Smooth muscle cell (in vitro differentiated cells): ENCODE data around the gene RAB35. TPM values are rescaled to one million over a fixed set of nuclear protein-coding genes. Genes with fewer than 3 reads are reported as not detected.

Experiments
- DNase-seq: peaks from one replicate; lab custom pipeline; 2025; ENCODE audit not compliant: unreplicated experiment; lab: John Stamatoyannopoulos, UW
- H2AFZ ChIP-seq: fragments of 200-600 bp; sonication (generic); 2 replicates; pipeline ENCODE4 v1.6.0; 2016; ENCODE audit warnings: antibody characterized with exemption, low read depth, mild to moderate bottlenecking
- H3F3A ChIP-seq: fragments of 200-600 bp; sonication (generic); 2 replicates; pipeline ENCODE4 v1.6.0; 2017; ENCODE audit warnings: antibody characterized with exemption, low read depth
- H3K27ac ChIP-seq: fragments of 200-600 bp; sonication (generic); 2 replicates; pipeline ENCODE4 v1.5.1; 2016; ENCODE audit warnings: low read depth, mild to moderate bottlenecking
- H3K27me3 ChIP-seq: fragments of 200-600 bp; sonication (generic); 2 replicates; pipeline ENCODE4 v1.6.1; 2016; ENCODE audit warnings: low read depth, mild to moderate bottlenecking
- H3K36me3 ChIP-seq: fragments of 200-600 bp; sonication (generic); 2 replicates; pipeline ENCODE4 v1.5.1; 2016; ENCODE audit warnings: low read depth
- H3K4me1 ChIP-seq: fragments of 200-600 bp; sonication (generic); 2 replicates; pipeline ENCODE4 v1.5.1; 2016; ENCODE audit warnings: low read depth
- H3K4me2 ChIP-seq: fragments of 200-600 bp; sonication (generic); 2 replicates; pipeline ENCODE4 v1.6.0; 2016; ENCODE audit warnings: mild to moderate bottlenecking
- H3K4me3 ChIP-seq: fragments of 200-600 bp; sonication (generic); 2 replicates; pipeline ENCODE4 v1.5.1; 2016; ENCODE audit warnings: mild to moderate bottlenecking
- H3K79me2 ChIP-seq: fragments of 200-600 bp; sonication (generic); 2 replicates; pipeline ENCODE4 v1.6.0; 2016; ENCODE audit warnings: low read depth, mild to moderate bottlenecking
- H3K9ac ChIP-seq: fragments of 200-600 bp; sonication (generic); 2 replicates; pipeline ENCODE4 v1.6.0; 2016; ENCODE audit warnings: low read depth
- H3K9me3 ChIP-seq: fragments of 200-600 bp; sonication (generic); replicated peaks from 2 replicates; pipeline ENCODE4 v1.5.1; 2016; ENCODE audit warnings: low read depth
- H4K20me1 ChIP-seq: fragments of 200-600 bp; sonication (generic); 2 replicates; pipeline ENCODE4 v1.6.0; 2016; ENCODE audit warnings: low read depth
- CTCF ChIP-seq: fragments of 200-600 bp; sonication (generic); IDR thresholded peaks from 2 replicates; pipeline ENCODE4 v1.5.1; 2017; ENCODE audit warnings: borderline replicate concordance, mild to moderate bottlenecking, antibody characterized with exemption; ENCODE audit not compliant: insufficient read depth, poor library complexity, severe bottlenecking
- WGBS: methylation state at CpG from one replicate; pipeline ENCODE4 v1.1.7; 2016; ENCODE audit warnings: low lambda C conversion rate; 5-methylcytosine and 5-hydroxymethylcytosine counted together
- polyA plus RNA-seq: library from polyadenylated mRNA; unstranded; fragments of >200 nt; fragmentation: Nextera tagmentation; extraction: Ambion mirVana; gene quantifications from 2 replicates; pipeline ENCODE4 v1.2.1, GENCODE V29; 2016
- total RNA-seq: library from RNA; depleted of rRNA; stranded (reverse); fragments of >200 nt; gene quantifications from 2 replicates; pipeline ENCODE4 v1.2.3, GENCODE V29; 2014

The RAB35 gene
- total and polyA plus RNA-seq, 2 experiments from 2014 or later, result 19.1 to 19.3 TPM

GRCh38 chr12:120101617-120102016 lies 14.9 kb downstream of the RAB35 start:
- H3K79me2 ChIP-seq, result peaks cover 50% of the 10 kb centered on the region
- no peak overlapping the region for H3K9ac ChIP-seq
- H3K4me3 ChIP-seq, result no peak overlapping the region
- peaks cover 84% of the 10 kb centered on the region for H4K20me1 ChIP-seq
- no peak overlapping the region for H3K27ac ChIP-seq
- no peaks in the 10 kb centered on the region for H3K36me3 ChIP-seq
- no peaks in the 10 kb centered on the region for H3K9me3 ChIP-seq
- no peaks in the 10 kb centered on the region for H3K4me1 ChIP-seq
- no peak overlapping the region for H2AFZ ChIP-seq
- no peak for DNase-seq
- no peaks in the 10 kb centered on the region for H3F3A ChIP-seq
- H3K27me3 ChIP-seq, result no peaks in the 10 kb centered on the region
- no peak for TF ChIP-seq CTCF
- 79% methylated on average over 13 of the region's 13 CpGs for WGBS
- no peak overlapping the region for H3K4me2 ChIP-seq

- Histone ChIP-seq H3K79me2 (peaks cover 46% of the 10 kb centered on the region), H4K20me1 (peaks cover 79% of the 10 kb centered on the region), H3K9me3 (no peaks in the 10 kb centered on the region), H3F3A (no peaks in the 10 kb centered on the region), H3K4me2 (no peak overlapping the region), H3K27ac (no peak overlapping the region), H3K27me3 (no peaks in the 10 kb centered on the region), H3K4me3 (no peak overlapping the region), H3K4me1 (no peaks in the 10 kb centered on the region), H3K9ac (no peak overlapping the region), H3K36me3 (no peaks in the 10 kb centered on the region), H2AFZ (no peak overlapping the region)
- TF ChIP-seq CTCF, result no peak
- DNase-seq, result no peak
- WGBS, result 94% methylated on average over 11 of the region's 11 CpGs
Observed at GRCh38 chr12:120101182-120101581, 15.4 kb downstream of the RAB35 start.

DNA sequence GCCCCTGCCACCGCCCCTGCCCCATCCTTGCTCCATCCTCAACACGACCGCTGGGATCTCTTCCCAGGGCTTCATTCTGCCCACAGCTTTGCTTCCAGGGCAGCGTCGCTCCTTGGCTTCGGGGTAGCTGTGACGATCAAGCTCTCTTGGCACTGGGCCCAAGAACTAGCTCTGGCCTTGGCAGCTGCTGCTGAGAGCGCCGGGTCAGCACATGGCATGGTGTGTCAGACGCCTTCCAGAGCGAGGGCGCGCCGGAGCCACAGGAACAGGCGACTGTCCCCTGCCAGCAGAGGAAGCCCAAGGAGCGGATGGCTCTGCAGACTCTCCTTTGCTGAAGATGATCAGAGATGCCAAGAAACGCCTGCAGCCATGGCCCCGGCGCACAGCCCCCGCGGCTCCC lies 15.9 kb downstream of the RAB35 start:
- Histone ChIP-seq H3K4me2 (no peak overlapping the region), H2AFZ (no peak overlapping the region), H3K9ac (no peak overlapping the region), H3K4me3 (no peak overlapping the region), H3K9me3 (no peaks in the 10 kb centered on the region), H3K36me3 (no peaks in the 10 kb centered on the region), H3K27me3 (no peaks in the 10 kb centered on the region), H3K79me2 (peaks cover 42% of the 10 kb centered on the region), H3K4me1 (no peaks in the 10 kb centered on the region), H3F3A (no peaks in the 10 kb centered on the region), H4K20me1 (peaks cover 75% of the 10 kb centered on the region), H3K27ac (no peak overlapping the region)
- no peak for DNase-seq
- WGBS, result 92% methylated on average over 21 of the region's 21 CpGs
- no peak for TF ChIP-seq CTCF

DNA sequence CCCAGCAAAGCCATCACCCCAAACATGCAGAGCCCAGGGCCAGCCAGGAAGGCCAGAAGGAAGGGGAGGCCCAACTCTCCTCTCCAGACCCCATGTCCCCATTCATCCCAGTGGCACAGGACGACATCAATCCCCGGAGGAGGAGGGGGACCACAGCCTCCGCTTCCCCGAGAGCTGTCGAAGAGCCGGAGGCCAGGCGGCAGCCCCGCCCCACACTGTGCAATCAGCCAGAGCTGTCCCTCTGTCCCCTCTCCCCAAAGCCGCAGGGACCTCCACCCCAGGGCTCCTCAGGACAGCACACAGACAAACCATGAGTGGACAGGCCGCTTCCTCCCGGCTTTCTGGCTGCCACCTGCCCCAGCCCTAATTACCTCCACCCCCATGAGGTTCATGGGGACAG lies 16.8 kb downstream of the RAB35 start:
- 96% methylated on average over 11 of the region's 11 CpGs for WGBS
- Histone ChIP-seq H3K9ac (no peak overlapping the region), H3K36me3 (no peaks in the 10 kb centered on the region), H3K4me2 (no peak overlapping the region), H4K20me1 (peaks cover 75% of the 10 kb centered on the region), H3K9me3 (no peaks in the 10 kb centered on the region), H3K27me3 (no peaks in the 10 kb centered on the region), H3K27ac (no peak overlapping the region), H2AFZ (no peak overlapping the region), H3K4me1 (no peaks in the 10 kb centered on the region), H3F3A (no peaks in the 10 kb centered on the region), H3K79me2 (peaks cover 36% of the 10 kb centered on the region), H3K4me3 (no peak overlapping the region)
- DNase-seq, result no peak
- TF ChIP-seq CTCF, result no peak
